BE2C (cell line): Measurements from ENCODE around the gene EXOC3. TPM values are rescaled to one million over a fixed set of nuclear protein-coding genes. Genes with fewer than 3 reads are reported as not detected.

ENCODE experiments used
- DNase-seq: peaks from one replicate; pipeline ENCODE4 v3.0.0-alpha.2; 2020
- H3K27me3 ChIP-seq: fragments of 250-450 bp; sonication (Bioruptor Pico); 2 replicates; pipeline ENCODE4 v1.5.1; 2020; ENCODE audit warnings: mild to moderate bottlenecking
- H3K36me3 ChIP-seq: fragments of 250-450 bp; sonication (Bioruptor Pico); 2 replicates; pipeline ENCODE4 v1.5.1; 2020; ENCODE audit warnings: mild to moderate bottlenecking
- H3K4me1 ChIP-seq: fragments of 250-450 bp; sonication (Bioruptor Pico); 2 replicates; pipeline ENCODE4 v1.5.1; 2020
- H3K4me3 ChIP-seq: 2 replicates; pipeline ENCODE4 v1.5.1; 2011; ENCODE audit warnings: low read depth, low read length
- H3K9me3 ChIP-seq: fragments of 250-450 bp; sonication (Bioruptor Pico); 2 replicates; pipeline ENCODE4 v1.5.1; 2020
- CTCF ChIP-seq: IDR thresholded peaks from 2 replicates; pipeline ENCODE4 v1.5.1; 2012; ENCODE audit warnings: mild to moderate bottlenecking, low read depth, low read length
- polyA plus RNA-seq: library from polyadenylated mRNA; unstranded; fragments of >200 nt; gene quantifications from one replicate; pipeline ENCODE4 v1.2.1, GENCODE V29; 2012; ENCODE audit warnings: low read depth, missing spikeins; ENCODE audit not compliant: insufficient read length, insufficient read depth

EXOC3 gene
- 111 TPM for polyA plus RNA-seq

- peaks cover 13% of the 10 kb centered on the region for H3K36me3 ChIP-seq
- TF ChIP-seq CTCF: no peak
- peak; percentile 88 for DNase-seq
Measured at GRCh38 chr5:442335-443238, at the start of gene EXOC3. Gene EXOC3 (plus strand): TSS chr5:443176. CDS start chr5:446206, 3,030 bp downstream.

GRCh38 chr5:393846-394275 is 49.1 kb upstream of the EXOC3 start:
- no peak for DNase-seq
- Histone ChIP-seq H3K4me1 (no peaks in the 10 kb centered on the region), H3K27me3 (no peaks in the 10 kb centered on the region), H3K9me3 (no peaks in the 10 kb centered on the region), H3K4me3 (no peak overlapping the region), H3K36me3 (no peaks in the 10 kb centered on the region)
- TF ChIP-seq CTCF: no peak

More at GRCh38 chr5:442335-443238, at the start of gene EXOC3:
- Histone ChIP-seq H3K27me3 (no peaks in the 10 kb centered on the region), H3K4me3 (peak within 1 kb of the TSS; percentile 93), H3K9me3 (no peaks in the 10 kb centered on the region), H3K4me1 (peaks cover 2% of the 10 kb centered on the region; the same call in 1 of the 2 replicates)

DNA sequence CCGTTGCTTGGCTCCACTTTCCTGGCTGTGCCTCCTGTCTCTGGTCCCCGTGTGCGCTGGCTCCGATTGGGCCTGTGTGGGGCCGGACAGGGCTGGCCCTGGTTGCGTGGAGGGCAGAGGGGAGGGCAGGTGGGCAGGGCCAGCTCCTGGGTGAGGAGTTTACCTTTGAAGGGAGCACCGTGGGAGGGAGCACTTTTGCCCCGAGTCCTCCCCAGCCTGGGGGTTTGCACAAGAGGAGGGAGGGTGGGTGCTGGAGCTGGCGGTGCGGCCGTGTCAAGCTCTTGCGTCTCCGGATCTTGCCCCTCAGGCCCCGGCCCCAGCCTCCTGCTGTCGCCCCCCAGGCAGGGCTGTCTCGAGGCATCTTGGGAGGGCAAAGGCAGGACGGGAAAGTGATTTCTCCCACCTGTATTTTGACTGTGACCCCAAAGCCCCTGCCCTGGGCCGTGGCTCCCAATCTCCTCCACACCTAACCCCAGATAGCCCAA is 48.3 kb upstream of the EXOC3 start:
- H3K27me3 ChIP-seq: no peaks in the 10 kb centered on the region
- no peak overlapping the region for H3K4me3 ChIP-seq
- TF ChIP-seq CTCF: no peak
- H3K4me1 ChIP-seq: no peaks in the 10 kb centered on the region
- H3K9me3 ChIP-seq: no peaks in the 10 kb centered on the region
- no peaks in the 10 kb centered on the region for H3K36me3 ChIP-seq
- no peak for DNase-seq

DNA sequence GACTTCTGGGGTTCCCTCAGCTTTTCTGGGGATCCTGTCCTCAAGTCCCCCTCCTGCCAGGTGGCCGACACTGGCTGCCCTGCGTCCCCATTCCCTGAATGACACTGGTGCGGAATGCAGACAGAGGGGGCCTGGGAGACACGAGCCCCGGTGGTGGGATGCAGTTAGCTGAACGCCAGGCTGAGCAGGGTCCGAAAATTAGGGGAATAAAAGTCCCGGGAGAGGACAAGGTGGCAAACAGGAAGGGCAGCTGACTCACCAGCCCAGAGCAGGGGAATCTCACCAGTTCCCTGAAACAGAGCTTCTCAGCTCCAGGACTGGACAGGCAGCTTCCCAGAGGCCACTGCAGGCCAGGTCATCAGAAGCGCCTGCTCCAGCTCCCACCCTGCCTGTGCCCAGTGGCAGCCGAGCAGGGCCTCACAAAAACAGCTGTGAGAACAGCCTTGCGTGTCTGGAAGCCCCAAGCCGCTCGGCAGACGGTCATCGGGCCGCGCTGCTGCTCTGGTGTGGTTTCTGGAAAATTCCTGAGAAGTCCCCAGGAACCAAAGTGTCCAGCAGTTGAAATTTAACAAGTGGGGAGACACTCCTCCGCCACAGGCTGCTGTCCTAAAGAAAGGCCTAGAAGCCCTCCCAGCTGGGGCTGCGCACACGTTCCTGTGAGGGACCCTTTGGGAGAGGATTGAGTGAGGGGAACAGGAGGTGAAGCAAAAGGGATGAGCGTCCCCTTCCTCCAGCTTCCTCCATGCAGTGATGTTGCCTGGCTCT is 47.6 kb upstream of the EXOC3 start:
- no peaks in the 10 kb centered on the region for H3K36me3 ChIP-seq
- H3K9me3 ChIP-seq: no peaks in the 10 kb centered on the region
- H3K27me3 ChIP-seq: no peaks in the 10 kb centered on the region
- no peaks in the 10 kb centered on the region for H3K4me1 ChIP-seq
- no peak overlapping the region for H3K4me3 ChIP-seq
- DNase-seq: no peak
- no peak for TF ChIP-seq CTCF

- no peaks in the 10 kb centered on the region for H3K4me1 ChIP-seq
- no peaks in the 10 kb centered on the region for H3K36me3 ChIP-seq
- no peaks in the 10 kb centered on the region for H3K9me3 ChIP-seq
- H3K4me3 ChIP-seq: no peak overlapping the region
- no peak for DNase-seq
- no peak for TF ChIP-seq CTCF
- no peaks in the 10 kb centered on the region for H3K27me3 ChIP-seq
Measured at GRCh38 chr5:395921-396530, 47.0 kb upstream of the EXOC3 start.
